ENCODE data around the gene PTER.

- TF ChIP-seq POLR2A (IDR thresholded peaks at IDR 0.05) (no peak), CTCF (IDR thresholded peaks at IDR 0.05) (no peak)
Observed at GRCh38 chr10:16519250-16519907, 82.6 kb downstream of the PTER start.
